ENCODE results near the gene RPL37A. TPM values are rescaled to one million over a fixed set of nuclear protein-coding genes. Genes with fewer than 3 reads are reported as not detected.

Gene RPL37A
- total RNA-seq, 4 donors from 2014 or later, result 393 to 1,147 (median 736) TPM

- Histone ChIP-seq H3K4me1 (peaks cover 0 to 4% of the 10 kb centered on the region in 2 donors), H3K9me3 (no peaks in the 10 kb centered on the region), H3K36me3 (no peaks in the 10 kb centered on the region), H3K4me3 (replicated peaks in 1 of 3) (no peak overlapping the region), H3K27ac (no peak overlapping the region), H3K27me3 (no peaks in the 10 kb centered on the region)
- WGBS, 2 donors, result 82 to 95% methylated on average over 4 of the region's 4 CpGs
- intact Hi-C loops (cut with DNase I), result loop anchor here (2.0 kb wide), 1 partner anchor 147 kb away; no protein-coding TSS in a partner anchor
- TF ChIP-seq POLR2A (IDR thresholded peaks at IDR 0.05) (no peak), CTCF (IDR thresholded peaks at IDR 0.05) (no peak)
- no peak for DNase-seq
These were observed 21.5 kb downstream of the RPL37A start for GRCh38 chr2:216520112-216520511.

GRCh38 chr2:216522892-216523502 is 24.4 kb downstream of the RPL37A start:
- H3K4me1 ChIP-seq, result peaks cover 0 to 4% of the 10 kb centered on the region in 2 donors
- 94 to 100% methylated on average over 1 of the region's 1 CpG for WGBS, 2 donors
- H3K9me3 ChIP-seq, result no peaks in the 10 kb centered on the region
- TF ChIP-seq CTCF (IDR thresholded peaks at IDR 0.05) (no peak), POLR2A (IDR thresholded peaks at IDR 0.05) (no peak)
- intact Hi-C loops (cut with DNase I), result no loop called here
- no peaks in the 10 kb centered on the region for H3K27me3 ChIP-seq
- no peak overlapping the region for H3K27ac ChIP-seq
- no peaks in the 10 kb centered on the region for H3K36me3 ChIP-seq
- no peak for DNase-seq
- no peak overlapping the region for H3K4me3 ChIP-seq (replicated peaks in 1 of 3)

- 81 to 84% methylated on average over 4 of the region's 4 CpGs for WGBS, 2 donors
- Histone ChIP-seq H3K4me1 (no peaks in the 10 kb centered on the region), H3K4me3 (replicated peaks in 1 of 3) (no peak overlapping the region), H3K27me3 (no peaks in the 10 kb centered on the region), H3K27ac (no peak overlapping the region), H3K36me3 (no peaks in the 10 kb centered on the region), H3K9me3 (no peaks in the 10 kb centered on the region)
- TF ChIP-seq CTCF (IDR thresholded peaks at IDR 0.05) (no peak), POLR2A (IDR thresholded peaks at IDR 0.05) (no peak)
- intact Hi-C loops (cut with DNase I), result no loop called here
- DNase-seq, result no peak
These were observed 27.3 kb downstream of the RPL37A start for GRCh38 chr2:216525972-216526371.

- TF ChIP-seq CTCF (IDR thresholded peaks at IDR 0.05) (no peak), POLR2A (IDR thresholded peaks at IDR 0.05) (no peak)
- no peaks in the 10 kb centered on the region for H3K36me3 ChIP-seq
- WGBS, 2 donors, result 100% methylated on average over 1 of the region's 1 CpG
- H3K4me1 ChIP-seq, result no peaks in the 10 kb centered on the region
- no peak overlapping the region for H3K4me3 ChIP-seq (replicated peaks in 1 of 3)
- H3K27ac ChIP-seq, result no peak overlapping the region
- no peak for DNase-seq
- intact Hi-C loops (cut with DNase I), result no loop called here
- H3K9me3 ChIP-seq, result no peaks in the 10 kb centered on the region
- no peaks in the 10 kb centered on the region for H3K27me3 ChIP-seq
These were observed 28.3 kb downstream of the RPL37A start for GRCh38 chr2:216526939-216527338.

- Histone ChIP-seq H3K9me3 (no peaks in the 10 kb centered on the region), H3K4me1 (no peaks in the 10 kb centered on the region), H3K27ac (no peak overlapping the region), H3K36me3 (no peaks in the 10 kb centered on the region), H3K4me3 (replicated peaks in 1 of 3) (no peak overlapping the region), H3K27me3 (no peaks in the 10 kb centered on the region)
- no peak for TF ChIP-seq POLR2A (IDR thresholded peaks at IDR 0.05)
- TF ChIP-seq CTCF (IDR thresholded peaks at IDR 0.05), result no peak
- intact Hi-C loops (cut with DNase I), result no loop called here
- DNase-seq, result no peak
- WGBS, 2 donors, result 94 to 96% methylated on average over 1 of the region's 1 CpG
These were observed 29.0 kb downstream of the RPL37A start for GRCh38 chr2:216527600-216527999.

Measured in thyroid gland (tissue), 4 donors.